Measurements from ENCODE around the gene USP37.

Gene USP37

GRCh38 chr2:218485986-218486667 lies 82.0 kb downstream of the USP37 start:
- TF ChIP-seq CTCF (IDR thresholded peaks at IDR 0.05; ENCODE audit: low read depth, low read length, poor library complexity, severe bottlenecking) (no peak), EZH2phosphoT487 (IDR thresholded peaks at IDR 0.05; ENCODE audit: borderline replicate concordance, low read length) (no peak)
- Histone ChIP-seq H4K20me1 (ENCODE audit: control insufficient read depth, insufficient read depth, low read depth, low read length) (no peaks in the 10 kb centered on the region), H3K4me1 (ENCODE audit: control insufficient read depth, low read length) (peaks cover 49% of the 10 kb centered on the region), H3K9me3 (ENCODE audit: control insufficient read depth, insufficient read depth, low read length) (no peaks in the 10 kb centered on the region), H3K27me3 (ENCODE audit: control insufficient read depth, low read length) (no peaks in the 10 kb centered on the region), H3F3A (ENCODE audit: control insufficient read depth, insufficient read depth) (peaks cover 23% of the 10 kb centered on the region), H3K4me3 (ENCODE audit: low read length) (no peak overlapping the region), H3K4me2 (ENCODE audit: low read length) (no peak overlapping the region), H3K79me2 (ENCODE audit: control insufficient read depth, low read length) (peaks cover 9% of the 10 kb centered on the region), H3K27ac (ENCODE audit: low read depth, low read length) (0 out of 2 replicates have a peak overlapping the region, but pooled peaks have one; percentile 10), H3K9me2 (replicated peaks; ENCODE audit: control insufficient read depth, low read length) (no peaks in the 10 kb centered on the region), H3K36me3 (ENCODE audit: control insufficient read depth, low read length) (peaks cover 76% of the 10 kb centered on the region)

GRCh38 chr2:218482651-218483050 lies 85.5 kb downstream of the USP37 start:
- peaks cover 73% of the 10 kb centered on the region for H3K36me3 ChIP-seq (ENCODE audit: control insufficient read depth, low read length)
- H3K9me3 ChIP-seq (ENCODE audit: control insufficient read depth, insufficient read depth, low read length) = no peaks in the 10 kb centered on the region
- H3K4me2 ChIP-seq (ENCODE audit: low read length) = peak overlapping the region; percentile 68

GRCh38 chr2:218479595-218479994 lies 88.6 kb downstream of the USP37 start:
- Histone ChIP-seq H3F3A (ENCODE audit: control insufficient read depth, insufficient read depth) (peaks cover 21% of the 10 kb centered on the region), H3K27me3 (ENCODE audit: control insufficient read depth, low read length) (no peaks in the 10 kb centered on the region), H3K4me3 (ENCODE audit: low read length) (no peak overlapping the region), H3K36me3 (ENCODE audit: control insufficient read depth, low read length) (peaks cover 75% of the 10 kb centered on the region), H3K79me2 (ENCODE audit: control insufficient read depth, low read length) (peaks cover 9% of the 10 kb centered on the region), H3K4me2 (ENCODE audit: low read length) (no peak overlapping the region), H3K4me1 (ENCODE audit: control insufficient read depth, low read length) (peaks cover 89% of the 10 kb centered on the region), H4K20me1 (ENCODE audit: control insufficient read depth, insufficient read depth, low read depth, low read length) (no peaks in the 10 kb centered on the region), H3K27ac (ENCODE audit: low read depth, low read length) (no peak overlapping the region), H3K9me2 (replicated peaks; ENCODE audit: control insufficient read depth, low read length) (no peaks in the 10 kb centered on the region), H3K9me3 (ENCODE audit: control insufficient read depth, insufficient read depth, low read length) (no peaks in the 10 kb centered on the region)
- no peak for TF ChIP-seq EZH2phosphoT487 (IDR thresholded peaks at IDR 0.05; ENCODE audit: borderline replicate concordance, low read length)

More at GRCh38 chr2:218482651-218483050, 85.5 kb downstream of the USP37 start:
- Histone ChIP-seq H3K9me2 (replicated peaks; ENCODE audit: control insufficient read depth, low read length) (no peaks in the 10 kb centered on the region), H3K4me1 (ENCODE audit: control insufficient read depth, low read length) (peaks cover 75% of the 10 kb centered on the region), H3F3A (ENCODE audit: control insufficient read depth, insufficient read depth) (peaks cover 19% of the 10 kb centered on the region), H3K27ac (ENCODE audit: low read depth, low read length) (peak overlapping the region; percentile 90), H3K79me2 (ENCODE audit: control insufficient read depth, low read length) (peaks cover 9% of the 10 kb centered on the region), H3K4me3 (ENCODE audit: low read length) (peak overlapping the region; percentile 48), H3K27me3 (ENCODE audit: control insufficient read depth, low read length) (no peaks in the 10 kb centered on the region), H4K20me1 (ENCODE audit: control insufficient read depth, insufficient read depth, low read depth, low read length) (no peaks in the 10 kb centered on the region)
- TF ChIP-seq CTCF (IDR thresholded peaks at IDR 0.05; ENCODE audit: low read depth, low read length, poor library complexity, severe bottlenecking) (no peak), EZH2phosphoT487 (IDR thresholded peaks at IDR 0.05; ENCODE audit: borderline replicate concordance, low read length) (no peak)

GRCh38 chr2:218478544-218478943 lies 89.6 kb downstream of the USP37 start:
- Histone ChIP-seq H3K27ac (ENCODE audit: low read depth, low read length) (peak overlapping the region; percentile 85), H3K27me3 (ENCODE audit: control insufficient read depth, low read length) (no peaks in the 10 kb centered on the region), H4K20me1 (ENCODE audit: control insufficient read depth, insufficient read depth, low read depth, low read length) (no peaks in the 10 kb centered on the region), H3K79me2 (ENCODE audit: control insufficient read depth, low read length) (peaks cover 5% of the 10 kb centered on the region), H3K4me1 (ENCODE audit: control insufficient read depth, low read length) (peaks cover 89% of the 10 kb centered on the region), H3F3A (ENCODE audit: control insufficient read depth, insufficient read depth) (peaks cover 19% of the 10 kb centered on the region), H3K4me2 (ENCODE audit: low read length) (peak overlapping the region; percentile 1), H3K9me3 (ENCODE audit: control insufficient read depth, insufficient read depth, low read length) (no peaks in the 10 kb centered on the region), H3K4me3 (ENCODE audit: low read length) (no peak overlapping the region), H3K9me2 (replicated peaks; ENCODE audit: control insufficient read depth, low read length) (no peaks in the 10 kb centered on the region), H3K36me3 (ENCODE audit: control insufficient read depth, low read length) (peaks cover 75% of the 10 kb centered on the region)
- TF ChIP-seq CTCF (IDR thresholded peaks at IDR 0.05; ENCODE audit: low read depth, low read length, poor library complexity, severe bottlenecking) = no peak
- no peak for TF ChIP-seq EZH2phosphoT487 (IDR thresholded peaks at IDR 0.05; ENCODE audit: borderline replicate concordance, low read length)

Data from DOHH2 (cell line).